ENCODE measurements around the gene APLP2. TPM values are rescaled to one million over a fixed set of nuclear protein-coding genes. Genes with fewer than 3 reads are reported as not detected.
A peak's percentile ranks its signal among the peaks of the same experiment; 100 is the strongest.

The APLP2 gene
- total RNA-seq, 1 donor from 2014 or later = 330 TPM

GRCh38 chr11:130129922-130130321, 60.2 kb downstream of the APLP2 start:
- Mint-ChIP-seq H3K27me3 (ENCODE audit: unreplicated experiment) (no peaks in the 10 kb centered on the region), H3K4me1 (ENCODE audit: unreplicated experiment) (peaks cover under 1% of the 10 kb centered on the region), H3K36me3 (ENCODE audit: unreplicated experiment) (peaks cover 44% of the 10 kb centered on the region), H3K9me3 (ENCODE audit: unreplicated experiment) (no peaks in the 10 kb centered on the region), H3K4me3 (ENCODE audit: unreplicated experiment) (no peak overlapping the region), H3K27ac (ENCODE audit: unreplicated experiment) (no peak overlapping the region)
- no peak for TF ChIP-seq CTCF (IDR thresholded peaks at IDR 0.05)
- DNase-seq (ENCODE audit: extremely low spot score, unreplicated experiment) = no peak

GRCh38 chr11:130131961-130132850, 62.5 kb downstream of the APLP2 start:
- Mint-ChIP-seq H3K4me3 (ENCODE audit: unreplicated experiment) (no peak overlapping the region), H3K4me1 (ENCODE audit: unreplicated experiment) (no peaks in the 10 kb centered on the region), H3K27me3 (ENCODE audit: unreplicated experiment) (no peaks in the 10 kb centered on the region), H3K27ac (ENCODE audit: unreplicated experiment) (peak overlapping the region; percentile 2), H3K36me3 (ENCODE audit: unreplicated experiment) (peaks cover 46% of the 10 kb centered on the region), H3K9me3 (ENCODE audit: unreplicated experiment) (no peaks in the 10 kb centered on the region)
- TF ChIP-seq CTCF (IDR thresholded peaks at IDR 0.05) = peak; percentile 82
- DNase-seq (ENCODE audit: extremely low spot score, unreplicated experiment) = no peak

GRCh38 chr11:130133716-130134115, 64.0 kb downstream of the APLP2 start:
- no peaks in the 10 kb centered on the region for H3K9me3 Mint-ChIP-seq (ENCODE audit: unreplicated experiment)
- no peak for DNase-seq (ENCODE audit: extremely low spot score, unreplicated experiment)
- no peak overlapping the region for H3K4me3 Mint-ChIP-seq (ENCODE audit: unreplicated experiment)
- no peak overlapping the region for H3K27ac Mint-ChIP-seq (ENCODE audit: unreplicated experiment)
- no peak for TF ChIP-seq CTCF (IDR thresholded peaks at IDR 0.05)
- H3K4me1 Mint-ChIP-seq (ENCODE audit: unreplicated experiment) = no peaks in the 10 kb centered on the region
- peaks cover 50% of the 10 kb centered on the region for H3K36me3 Mint-ChIP-seq (ENCODE audit: unreplicated experiment)
- no peaks in the 10 kb centered on the region for H3K27me3 Mint-ChIP-seq (ENCODE audit: unreplicated experiment)

DNA sequence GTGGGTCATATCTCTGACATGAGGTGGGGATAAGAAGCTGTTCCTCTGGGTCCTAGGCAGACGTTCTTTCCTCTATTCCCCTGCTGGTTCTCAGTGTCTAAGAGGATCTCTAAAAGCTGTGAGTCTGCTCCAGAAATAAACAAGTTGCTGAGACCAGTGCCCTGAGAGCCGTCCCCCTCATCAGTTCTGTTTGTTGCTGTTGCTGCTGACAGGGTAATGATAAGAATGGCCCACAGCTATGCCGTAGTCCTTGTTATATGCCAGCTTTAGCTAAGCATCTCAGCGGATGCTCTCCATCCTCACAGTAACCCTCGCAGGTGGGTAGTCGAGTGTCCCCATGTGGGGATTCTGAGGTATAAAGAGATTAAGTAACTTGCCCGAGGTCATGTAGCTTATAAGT, 66.4 kb downstream of the APLP2 start:
- no peak for DNase-seq (ENCODE audit: extremely low spot score, unreplicated experiment)
- no peaks in the 10 kb centered on the region for H3K4me1 Mint-ChIP-seq (ENCODE audit: unreplicated experiment)
- no peak for TF ChIP-seq CTCF (IDR thresholded peaks at IDR 0.05)
- no peaks in the 10 kb centered on the region for H3K9me3 Mint-ChIP-seq (ENCODE audit: unreplicated experiment)
- no peaks in the 10 kb centered on the region for H3K27me3 Mint-ChIP-seq (ENCODE audit: unreplicated experiment)
- H3K4me3 Mint-ChIP-seq (ENCODE audit: unreplicated experiment) = no peak overlapping the region
- H3K36me3 Mint-ChIP-seq (ENCODE audit: unreplicated experiment) = peaks cover 48% of the 10 kb centered on the region
- no peak overlapping the region for H3K27ac Mint-ChIP-seq (ENCODE audit: unreplicated experiment)

DNA sequence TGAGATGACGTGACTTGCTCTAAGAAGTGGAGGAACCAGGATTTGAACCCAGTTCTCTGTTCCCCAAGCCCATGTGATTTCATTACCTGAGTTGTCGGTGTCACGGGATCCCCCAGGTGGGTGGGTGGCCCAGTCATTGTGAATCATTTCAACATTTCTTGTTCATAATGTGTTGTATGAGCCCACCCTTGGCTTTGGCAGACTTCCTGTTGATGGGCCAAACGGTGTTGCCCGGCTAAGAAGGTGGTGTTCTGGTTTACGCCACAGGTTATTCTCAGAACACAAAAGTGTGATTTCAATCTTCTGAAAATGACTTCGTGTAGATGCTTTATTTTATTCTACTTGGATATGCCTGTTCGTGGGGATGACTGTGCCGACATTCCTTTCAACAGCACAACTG, 68.3 kb downstream of the APLP2 start:
- Mint-ChIP-seq H3K27ac (ENCODE audit: unreplicated experiment) (no peak overlapping the region), H3K27me3 (ENCODE audit: unreplicated experiment) (no peaks in the 10 kb centered on the region), H3K36me3 (ENCODE audit: unreplicated experiment) (peaks cover 45% of the 10 kb centered on the region), H3K4me3 (ENCODE audit: unreplicated experiment) (no peak overlapping the region), H3K4me1 (ENCODE audit: unreplicated experiment) (no peaks in the 10 kb centered on the region), H3K9me3 (ENCODE audit: unreplicated experiment) (no peaks in the 10 kb centered on the region)
- no peak for DNase-seq (ENCODE audit: extremely low spot score, unreplicated experiment)
- no peak for TF ChIP-seq CTCF (IDR thresholded peaks at IDR 0.05)

Measured in osteocyte (in vitro differentiated cells).